GM21423 (cell line): ENCODE measurements around the gene KCNIP4.

ENCODE experiments used
- ATAC-seq: cut with Tn5 transposase; IDR thresholded peaks from one replicate; pipeline ENCODE4 v1.9.1; 2021; ENCODE audit warnings: mild to moderate bottlenecking, moderate library complexity; ENCODE audit not compliant: unreplicated experiment

KCNIP4 gene

DNA sequence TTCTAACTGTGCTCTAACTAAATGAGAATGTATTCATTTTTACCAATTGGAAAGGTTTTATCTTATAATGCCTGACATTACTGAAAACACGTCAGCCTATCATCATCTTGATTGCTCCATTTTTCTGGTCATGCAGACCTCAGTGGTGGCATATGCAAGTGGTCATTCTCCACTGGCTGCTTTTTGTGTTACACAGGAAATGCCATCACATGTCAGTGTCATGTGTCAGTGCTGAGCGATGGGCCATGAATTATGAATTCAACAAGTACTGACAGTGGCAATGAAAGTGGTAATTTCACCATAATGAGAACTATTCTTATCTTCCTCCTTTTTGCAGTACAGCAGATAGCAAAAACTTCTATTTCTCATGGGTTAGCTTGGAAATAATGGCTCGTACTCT, 1057.8 kb downstream of the KCNIP4 start:
- no peak for ATAC-seq

DNA sequence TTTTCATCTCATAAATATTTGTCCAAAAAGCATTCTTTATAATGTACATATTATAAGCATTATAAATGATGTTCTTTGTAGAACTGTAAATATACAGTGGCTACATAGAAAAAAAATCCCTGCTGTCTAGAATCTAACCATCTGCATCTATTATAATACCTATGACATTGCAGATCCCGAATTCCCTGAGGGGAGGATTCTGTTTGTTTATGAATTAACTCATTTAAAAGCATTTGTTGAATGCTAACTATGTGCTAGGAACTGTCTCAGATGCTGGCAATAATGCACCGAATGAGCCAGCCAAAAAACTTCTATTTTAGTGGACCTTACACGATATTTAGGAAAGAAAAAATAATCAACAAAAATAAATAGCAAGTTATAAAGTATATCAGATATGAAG, 1058.7 kb downstream of the KCNIP4 start:
- no peak for ATAC-seq

DNA sequence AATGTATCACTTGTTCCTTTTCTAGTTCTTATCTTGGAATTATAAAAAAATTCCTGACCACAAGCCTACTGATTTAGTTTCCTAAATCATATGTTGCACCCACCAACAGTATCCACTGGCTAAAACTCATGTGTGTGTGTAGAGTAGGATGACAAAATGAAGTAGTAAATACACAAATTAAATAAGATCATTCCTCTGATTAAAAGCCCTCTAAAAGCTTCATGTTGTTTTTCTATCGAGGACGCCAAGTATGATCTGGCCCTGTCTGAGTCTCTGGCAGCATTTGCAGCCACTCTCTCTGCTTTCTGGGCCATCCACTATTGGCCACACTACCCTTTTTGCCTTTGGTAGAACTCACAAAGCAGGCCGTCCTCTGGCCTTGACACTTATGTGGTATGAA, 1064.9 kb downstream of the KCNIP4 start:
- no peak for ATAC-seq

DNA sequence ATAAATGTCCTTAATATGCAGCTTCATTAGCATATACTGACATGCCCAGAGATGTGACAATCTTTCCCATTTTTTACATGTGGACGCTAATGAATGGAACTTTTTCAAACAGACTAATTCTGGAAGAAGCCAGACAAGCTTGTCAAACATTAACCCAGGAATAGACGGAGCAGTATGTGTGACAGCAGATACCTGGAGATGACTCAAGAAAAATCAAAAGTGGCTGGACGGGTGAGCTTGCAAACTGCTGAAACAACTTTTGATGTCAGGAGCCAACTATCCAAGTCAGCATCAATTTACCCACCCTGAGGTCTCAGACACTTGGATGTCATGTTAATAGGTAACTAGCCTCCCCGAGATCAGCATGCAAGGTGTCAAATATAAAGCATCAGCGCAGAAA, 1065.3 kb downstream of the KCNIP4 start:
- no peak for ATAC-seq

DNA sequence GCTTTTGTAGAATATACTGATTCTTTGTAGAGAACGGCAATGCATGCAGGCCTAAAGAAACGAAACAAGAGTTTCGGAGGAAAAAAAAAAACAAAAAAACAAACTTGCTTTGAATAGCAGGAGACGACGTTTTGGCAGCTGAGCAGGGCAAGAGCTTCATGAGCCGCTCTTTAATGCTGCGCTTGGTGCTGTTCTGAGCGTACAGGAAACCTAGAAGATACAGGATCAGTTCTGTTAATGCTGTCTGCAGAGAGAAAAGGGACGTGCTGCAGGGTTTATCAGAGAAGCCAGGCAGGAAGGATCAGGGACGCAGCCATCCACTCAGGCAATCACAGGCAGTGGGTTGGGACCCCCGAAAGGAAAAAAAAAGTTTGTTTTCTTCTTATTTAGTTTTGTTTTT, 1066.1 kb downstream of the KCNIP4 start:
- no peak for ATAC-seq

DNA sequence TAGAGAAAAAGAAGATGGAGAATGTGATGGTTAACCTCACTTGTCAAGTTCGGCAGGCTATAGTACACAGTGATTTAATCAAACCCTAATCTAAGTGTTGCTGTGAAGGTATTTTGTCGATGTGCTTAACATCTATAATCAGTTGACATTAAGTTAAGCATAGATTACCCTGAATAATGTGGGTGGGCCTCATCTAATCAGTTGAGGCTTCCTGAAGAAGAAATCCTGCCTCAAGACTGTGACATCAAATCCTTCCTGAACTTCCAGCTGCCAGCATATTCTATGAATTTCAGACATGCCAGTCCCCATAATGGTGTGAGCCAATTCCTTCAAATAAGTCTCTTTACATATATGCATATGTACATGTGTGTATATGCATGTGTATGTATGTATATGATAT, 1066.9 kb downstream of the KCNIP4 start:
- no peak for ATAC-seq

DNA sequence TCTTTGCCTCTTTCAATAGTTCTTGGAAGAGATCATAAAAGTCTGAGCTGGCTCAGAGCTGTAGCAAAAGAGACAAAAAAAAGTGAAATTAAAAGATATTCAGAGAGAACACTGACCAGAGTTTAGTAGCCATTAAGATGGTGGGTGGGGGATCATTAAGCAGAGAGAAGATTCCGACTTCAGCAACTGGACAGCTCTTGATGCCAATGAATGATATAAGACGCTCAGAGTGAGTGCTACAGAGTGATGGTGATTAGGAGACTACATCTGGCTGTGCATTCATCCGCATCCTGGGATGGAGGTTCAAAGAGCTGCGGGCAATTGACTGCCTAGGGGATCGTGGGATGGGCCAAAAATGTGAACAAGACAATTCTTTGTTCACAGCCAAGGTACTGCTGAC, 1069.8 kb downstream of the KCNIP4 start:
- ATAC-seq, result no peak

DNA sequence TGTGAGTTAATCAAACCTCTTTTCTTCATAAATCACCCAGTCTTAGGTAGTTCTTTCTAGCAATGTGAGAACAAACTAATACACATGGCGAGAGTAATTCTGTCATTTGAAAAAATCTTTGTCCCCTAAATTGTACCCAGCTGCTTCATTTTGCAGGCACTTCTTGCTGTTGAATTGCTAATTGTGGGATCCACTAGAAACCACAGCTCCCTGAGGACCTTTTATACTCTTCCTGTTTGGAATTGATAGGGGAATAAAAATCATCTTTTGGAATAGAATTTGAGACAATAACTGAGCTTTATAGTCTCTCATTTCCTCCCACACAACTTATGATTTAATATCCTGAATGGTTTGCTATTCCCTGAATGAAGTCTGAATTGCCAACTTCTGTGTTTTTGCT, 1078.1 kb downstream of the KCNIP4 start:
- ATAC-seq, result no peak

DNA sequence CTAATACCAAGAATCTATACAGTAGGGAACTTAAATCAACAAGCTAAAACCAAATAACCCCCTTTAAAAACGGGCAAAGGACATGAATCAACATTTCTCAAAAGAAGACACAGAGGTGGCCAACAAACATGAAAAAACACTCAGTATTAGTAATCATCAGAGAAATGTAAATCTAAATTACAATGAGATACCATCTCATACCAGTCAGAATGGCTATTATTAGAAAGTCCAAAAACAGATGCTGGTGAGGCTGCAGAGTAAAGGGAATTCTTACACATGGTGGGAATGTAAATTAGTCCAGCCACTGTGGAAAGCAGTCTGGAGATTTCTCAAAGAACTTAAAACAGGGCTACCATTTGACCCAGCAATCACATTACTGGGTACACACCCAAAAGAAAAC, 1080.5 kb downstream of the KCNIP4 start:
- ATAC-seq, result no peak

DNA sequence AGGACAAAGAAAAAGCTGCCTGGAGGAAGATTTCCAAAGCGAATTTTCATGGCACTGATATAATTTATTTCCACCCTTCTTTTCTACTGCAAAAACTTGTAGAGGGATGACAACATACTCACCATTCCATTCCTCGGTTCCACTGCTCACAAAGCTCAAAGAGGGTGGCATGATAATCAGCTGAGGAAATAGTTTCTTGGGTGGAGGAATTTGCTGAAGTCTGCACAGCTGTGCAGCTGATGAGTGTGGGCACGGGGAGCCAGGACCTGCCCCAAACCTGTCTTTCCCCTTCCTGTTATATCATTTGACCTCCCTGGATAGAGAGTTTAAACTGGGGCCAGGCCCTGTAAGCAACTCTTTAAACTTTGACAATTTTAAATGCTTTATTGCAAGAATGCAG, 1087.7 kb downstream of the KCNIP4 start:
- no peak for ATAC-seq

DNA sequence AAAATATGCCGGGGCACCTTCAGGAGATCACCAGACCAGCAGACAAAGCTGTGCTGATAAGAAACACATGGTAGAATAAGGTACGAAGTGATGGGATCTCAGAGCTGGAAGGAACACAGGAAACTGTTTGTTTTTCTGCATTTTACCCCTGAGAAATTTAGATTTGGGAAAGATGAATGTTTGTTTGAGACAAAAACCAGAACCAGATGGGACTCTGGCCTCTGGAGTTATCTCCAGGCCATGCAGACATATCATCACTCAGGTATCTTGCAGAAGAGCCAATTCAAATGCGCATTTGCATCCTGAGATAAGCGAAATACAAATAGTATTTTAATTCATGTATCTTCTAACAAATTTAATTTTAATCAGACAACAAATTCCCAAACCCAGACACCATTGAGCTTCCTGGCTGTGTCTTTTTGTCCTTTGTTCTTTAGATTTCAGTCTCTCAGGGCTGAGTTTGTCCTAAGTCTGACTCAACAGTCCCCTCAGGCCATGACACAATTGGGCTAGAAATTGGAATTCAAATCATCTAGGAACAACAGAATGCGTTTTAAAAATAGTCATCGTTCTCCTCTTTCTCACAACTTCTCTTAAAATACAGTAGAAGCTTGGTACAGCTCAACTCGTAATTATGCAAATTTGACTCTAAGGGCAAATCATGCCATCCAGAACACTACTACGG, 1089.3 kb downstream of the KCNIP4 start:
- no peak for ATAC-seq

DNA sequence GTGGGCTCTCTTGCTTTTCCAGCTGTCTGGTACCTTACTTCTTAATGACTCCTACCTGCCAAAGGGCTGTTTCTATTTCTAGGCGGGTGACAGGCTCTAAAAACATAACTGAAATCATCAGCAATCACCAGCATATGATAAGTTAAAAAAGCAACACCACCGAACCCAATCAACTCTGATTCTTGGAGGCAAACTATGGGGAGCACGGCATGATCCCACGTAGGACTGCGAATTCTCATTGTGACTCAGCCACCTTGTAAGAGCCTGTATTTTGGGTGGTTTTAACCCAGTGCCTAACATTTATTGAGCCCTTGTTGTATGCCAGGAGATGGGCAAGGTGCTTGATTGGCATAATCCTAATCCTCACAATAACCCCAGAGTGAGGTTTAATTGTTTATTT, 1091.5 kb downstream of the KCNIP4 start:
- no peak for ATAC-seq

DNA sequence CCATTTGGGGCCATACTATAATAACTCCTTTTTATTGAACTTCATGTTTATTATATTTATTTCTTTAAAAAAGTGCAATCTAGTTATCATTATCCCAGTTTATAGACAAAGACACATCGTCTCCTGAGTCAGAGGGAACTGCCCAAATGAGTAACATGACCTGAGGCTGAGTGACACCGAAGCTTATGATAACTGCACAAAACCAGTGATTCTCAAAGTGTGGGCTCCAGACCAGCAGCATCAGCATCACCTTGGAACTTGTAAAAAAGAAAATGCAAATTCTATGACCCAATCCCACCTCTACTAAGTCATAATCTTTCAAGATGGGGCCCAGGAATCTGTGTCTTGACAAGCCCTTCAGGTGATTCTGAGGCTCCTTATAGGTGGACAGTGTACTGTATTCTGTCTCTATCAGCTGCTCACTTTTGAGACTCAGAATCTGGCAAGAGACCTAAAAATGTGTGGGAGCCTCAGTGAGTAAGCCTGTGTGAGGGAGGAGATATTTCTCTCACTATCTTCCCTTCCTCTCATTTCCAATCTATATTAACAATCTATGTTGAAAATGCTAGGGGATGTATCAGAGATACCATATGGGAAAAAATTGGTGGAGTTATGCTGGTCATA, 1101.3 kb downstream of the KCNIP4 start:
- ATAC-seq, result no peak

DNA sequence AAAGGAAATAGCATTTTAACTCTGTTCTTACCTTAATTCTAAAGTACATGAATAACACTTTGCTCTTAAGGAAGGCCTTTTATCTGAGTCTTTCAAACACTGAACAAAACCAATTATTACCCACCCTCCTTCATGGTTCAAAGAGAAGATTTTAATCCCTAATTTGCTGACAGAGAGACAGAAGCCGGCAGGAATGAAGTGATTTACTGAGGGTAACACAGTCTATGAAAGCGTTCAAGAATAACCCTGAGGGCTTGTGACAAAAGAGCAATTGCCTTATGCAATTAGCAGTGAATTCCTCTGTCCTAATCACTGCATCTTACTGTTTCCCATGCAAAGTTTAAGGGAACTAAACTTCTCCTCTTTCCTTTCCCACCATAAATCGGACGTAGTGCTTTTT, 1104.3 kb downstream of the KCNIP4 start:
- ATAC-seq, result no peak

DNA sequence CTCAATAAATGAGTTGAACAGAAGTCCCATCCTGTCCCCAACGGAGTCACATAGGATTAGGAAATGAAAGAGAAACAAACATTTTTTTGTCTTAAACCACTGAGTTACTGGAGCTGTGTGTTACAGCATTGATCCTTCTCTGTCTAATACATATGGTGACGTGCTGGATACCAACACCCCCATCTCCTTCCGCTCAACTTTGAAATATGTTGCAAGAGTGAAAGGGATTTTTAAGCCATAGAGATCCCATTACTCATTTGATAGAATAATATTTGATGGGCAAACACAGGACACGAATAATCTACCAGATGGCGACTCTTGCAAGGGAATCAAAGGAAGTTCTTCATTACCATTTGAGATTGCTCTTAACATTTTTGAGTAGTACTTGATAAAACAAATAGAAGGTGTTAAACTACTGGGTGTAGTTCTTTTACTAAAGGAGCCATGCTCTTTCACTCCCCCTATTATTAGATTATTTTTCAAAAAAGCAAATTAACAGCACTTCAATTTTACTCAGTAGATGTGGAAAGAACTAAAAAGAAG, 1107.9 kb downstream of the KCNIP4 start:
- ATAC-seq, result no peak

DNA sequence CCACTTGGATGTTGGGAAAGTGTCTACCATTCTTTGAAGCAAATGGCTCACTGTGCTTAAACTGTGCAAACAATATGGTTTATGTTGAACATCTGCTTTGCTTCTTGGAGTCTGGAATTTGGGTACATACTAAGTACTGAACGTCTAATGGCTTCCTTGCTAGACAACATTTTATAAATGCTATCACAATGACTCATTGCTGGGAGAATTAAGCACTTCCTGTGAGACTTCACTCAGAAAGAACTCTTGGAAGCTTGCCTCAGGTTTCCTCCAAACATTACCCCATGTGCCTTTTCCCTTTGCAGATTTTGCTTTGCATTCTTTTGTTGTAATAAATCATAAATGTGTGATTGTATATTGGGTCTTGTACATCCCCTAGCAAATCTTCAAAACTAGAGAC, 1108.6 kb downstream of the KCNIP4 start:
- ATAC-seq, result no peak

DNA sequence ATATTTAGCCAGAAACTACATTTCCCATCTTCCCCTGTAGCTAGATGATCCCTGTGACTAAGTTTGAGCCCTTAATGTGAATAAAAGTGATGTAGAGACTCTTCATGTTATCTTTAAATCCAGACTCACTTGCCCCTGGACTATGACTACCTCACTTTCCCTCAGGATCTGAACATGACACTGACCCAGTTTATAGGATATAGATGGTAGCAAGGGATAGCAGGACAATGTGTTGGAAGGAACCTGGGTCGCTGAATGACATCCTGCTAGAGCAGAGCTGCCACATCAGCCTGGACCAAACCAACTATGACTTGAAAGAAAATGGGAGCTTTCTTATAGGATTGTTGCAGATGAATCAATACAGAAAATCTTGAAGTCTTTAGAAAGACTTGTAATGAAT, 1110.1 kb downstream of the KCNIP4 start:
- ATAC-seq, result no peak

DNA sequence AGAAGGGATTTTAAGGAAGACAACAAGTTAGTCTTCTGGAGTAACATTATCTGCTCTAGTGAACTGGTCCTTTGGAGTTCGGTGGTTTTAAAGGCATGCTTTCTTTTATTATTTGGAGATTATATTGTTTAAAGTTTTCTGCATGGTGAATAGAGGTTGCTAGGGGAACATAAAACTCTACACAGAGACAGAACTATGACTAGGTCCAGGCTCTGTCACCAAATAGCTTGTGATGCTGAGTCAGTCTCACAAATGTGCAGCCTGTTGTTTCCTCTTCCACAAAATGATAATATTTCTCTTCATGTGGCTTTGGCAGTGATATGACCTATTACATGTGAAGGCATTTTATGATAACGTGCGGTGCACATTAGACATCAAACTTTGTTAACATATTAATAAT, 1115.7 kb downstream of the KCNIP4 start:
- no peak for ATAC-seq

DNA sequence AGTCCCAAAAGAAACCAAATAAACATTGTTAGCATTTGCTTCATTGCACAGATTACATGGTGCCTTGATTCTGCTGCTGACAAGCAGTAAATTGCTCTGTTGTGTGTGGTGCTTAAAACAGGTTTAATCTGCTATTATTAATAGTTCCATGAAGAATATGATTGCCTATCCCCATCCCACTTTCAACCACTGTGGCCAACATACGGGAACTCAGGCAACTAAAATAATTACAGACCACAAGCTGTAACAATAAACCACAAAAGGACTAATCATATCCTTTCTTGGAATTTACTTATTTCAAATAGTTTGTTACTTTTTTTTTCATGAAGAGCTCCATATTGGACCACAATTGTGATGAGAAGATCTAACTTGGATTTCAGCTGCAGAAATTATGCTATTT, 1116.8 kb downstream of the KCNIP4 start:
- ATAC-seq, result no peak

DNA sequence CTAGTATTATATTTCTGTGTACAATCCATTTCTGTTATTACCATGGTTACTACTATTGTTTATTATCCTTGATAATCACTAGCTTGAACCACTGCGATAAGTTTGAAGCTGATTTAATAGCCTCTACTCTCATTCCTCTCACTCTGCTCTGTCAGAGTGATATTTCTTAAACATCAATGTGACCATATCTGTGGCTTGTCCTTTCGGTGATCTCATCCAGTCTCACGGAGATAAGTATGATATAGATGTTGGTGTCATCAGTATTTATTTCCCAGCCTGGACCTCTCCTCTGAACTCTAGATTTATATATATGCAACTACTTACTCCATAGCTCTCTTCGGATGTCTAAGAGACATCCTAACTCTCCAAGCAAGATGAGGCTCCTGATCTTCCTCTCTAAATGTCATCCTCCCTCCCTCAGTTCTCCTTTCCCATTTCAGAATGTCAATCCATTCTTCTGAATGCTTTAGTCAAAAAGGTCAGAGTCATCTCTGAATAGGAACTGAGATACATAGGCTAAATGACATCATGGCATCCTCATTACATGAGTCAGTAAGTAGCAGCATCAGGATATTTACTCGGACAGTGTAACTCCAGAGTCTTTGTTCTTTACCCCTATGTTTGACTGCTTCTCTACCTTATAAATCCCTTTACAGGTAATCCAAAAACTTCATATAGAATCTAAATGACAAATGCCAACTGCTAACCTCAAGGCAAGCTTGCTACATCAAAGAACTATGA, 1118.8 kb downstream of the KCNIP4 start:
- no peak for ATAC-seq

DNA sequence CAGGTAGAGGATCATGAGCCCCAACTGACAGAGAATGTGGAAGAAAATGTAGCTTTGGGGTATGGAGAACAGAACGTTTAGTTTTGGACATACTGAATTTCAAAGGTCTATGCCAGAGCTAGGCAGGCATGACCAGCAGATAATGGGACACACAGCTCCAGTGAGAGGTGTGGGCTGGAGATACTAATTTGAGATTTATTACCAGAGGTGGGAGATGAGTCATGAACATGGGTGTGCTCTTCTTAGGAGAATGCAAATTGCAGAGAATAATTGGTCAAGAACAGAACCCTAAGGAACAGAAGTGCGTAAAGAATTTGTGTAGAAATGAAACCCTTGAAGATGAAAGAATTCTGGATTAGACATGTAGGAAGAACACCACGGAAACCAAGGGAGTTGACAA, 1123.1 kb downstream of the KCNIP4 start:
- no peak for ATAC-seq

DNA sequence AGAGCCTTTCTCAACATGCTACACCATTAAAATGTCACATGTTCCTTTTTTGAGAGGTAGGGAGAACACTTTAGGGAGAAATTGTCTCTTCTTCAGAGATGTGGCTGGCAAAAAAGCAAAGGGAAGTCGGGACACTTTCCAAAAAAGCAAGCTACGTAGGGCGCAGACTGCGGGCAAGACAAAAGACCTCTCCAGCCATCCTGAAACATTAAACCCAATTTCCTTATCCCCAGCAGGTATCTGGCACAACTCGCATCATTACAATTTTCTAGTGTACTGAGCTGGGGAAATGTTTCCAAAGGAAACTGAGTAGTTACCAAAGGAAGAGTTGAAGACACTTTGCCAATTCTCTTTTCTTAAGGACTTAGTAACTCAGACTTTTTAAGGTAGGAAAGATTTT, 1132.3 kb downstream of the KCNIP4 start:
- no peak for ATAC-seq
